Measurements from ENCODE around the gene PPDPF. TPM values are rescaled to one million over a fixed set of nuclear protein-coding genes. Genes with fewer than 3 reads are reported as not detected.

The PPDPF gene
- polyA plus RNA-seq, 4 donors = 159 to 425 (median 233) TPM

Other genes with a start within 250 kb of the PPDPF start
- 10 to 100 TPM; 62.3 to 77.0 (median 67.9) TPM for gene ARFGAP1, start 248.0 kb upstream of the PPDPF start, polyA plus RNA-seq (ENCODE audit: insufficient read length in 4 of 4)
- gene COL20A1, start 227.6 kb upstream of the PPDPF start, polyA plus RNA-seq (ENCODE audit: insufficient read length in 4 of 4) = under 1 TPM; 0.67 to 0.97 (median 0.78) TPM
- gene CHRNA4, start 159.4 kb upstream of the PPDPF start, polyA plus RNA-seq (ENCODE audit: insufficient read length in 4 of 4) = 10 to 100 TPM in 3 of 4 donors, 1 to 10 TPM in 1; 6.1 to 14.7 (median 12.7) TPM
- gene KCNQ2, start 48.1 kb upstream of the PPDPF start, polyA plus RNA-seq (ENCODE audit: insufficient read length in 4 of 4) = 1 to 10 TPM; 4.9 to 9.0 (median 5.1) TPM
- 1 to 10 TPM in 3 of 4 donors, under 1 TPM in 1; 0.56 to 3.8 (median 1.4) TPM for gene EEF1A2, start 21.7 kb upstream of the PPDPF start, polyA plus RNA-seq (ENCODE audit: insufficient read length in 4 of 4)
- gene PTK6, start 16.6 kb downstream of the PPDPF start, polyA plus RNA-seq (ENCODE audit: insufficient read length in 4 of 4) = 1 to 10 TPM in 2 of 4 donors, under 1 TPM in 2; 0.44 to 1.1 (median 0.81) TPM
- gene SRMS, start 27.0 kb downstream of the PPDPF start, polyA plus RNA-seq (ENCODE audit: insufficient read length in 4 of 4) = under 1 TPM in 3 of 4 donors, not detected in 1; 0.17 to 0.31 (median 0.24) TPM
- 1 to 10 TPM in 3 of 4 donors, under 1 TPM in 1; 0.90 to 2.1 (median 1.1) TPM for gene FNDC11, start 33.4 kb downstream of the PPDPF start, polyA plus RNA-seq (ENCODE audit: insufficient read length in 4 of 4)
- gene HELZ2, start 53.5 kb downstream of the PPDPF start, polyA plus RNA-seq (ENCODE audit: insufficient read length in 4 of 4) = 10 to 100 TPM; 10.1 to 15.3 (median 11.2) TPM
- 10 to 100 TPM in 3 of 4 donors, 1 to 10 TPM in 1; 9.4 to 12.7 (median 10.7) TPM for gene GMEB2, start 106.3 kb downstream of the PPDPF start, polyA plus RNA-seq (ENCODE audit: insufficient read length in 4 of 4)
- gene STMN3, start 132.7 kb downstream of the PPDPF start, polyA plus RNA-seq (ENCODE audit: insufficient read length in 4 of 4) = 10 to 100 TPM; 23.5 to 39.7 (median 29.3) TPM
- 10 to 100 TPM; 15.8 to 18.2 (median 17.6) TPM for gene RTEL1, start 137.5 kb downstream of the PPDPF start, polyA plus RNA-seq (ENCODE audit: insufficient read length in 4 of 4)
- 1 to 10 TPM; 1.1 to 2.7 (median 1.6) TPM for gene TNFRSF6B, start 175.9 kb downstream of the PPDPF start, polyA plus RNA-seq (ENCODE audit: insufficient read length in 4 of 4)
- gene ARFRP1, start 187.2 kb downstream of the PPDPF start, polyA plus RNA-seq (ENCODE audit: insufficient read length in 4 of 4) = 10 to 100 TPM; 29.9 to 41.3 (median 34.4) TPM
- gene ZGPAT, start 187.3 kb downstream of the PPDPF start, polyA plus RNA-seq (ENCODE audit: insufficient read length in 4 of 4) = 10 to 100 TPM; 15.2 to 24.6 (median 18.0) TPM
- gene LIME1, start 215.9 kb downstream of the PPDPF start, polyA plus RNA-seq (ENCODE audit: insufficient read length in 4 of 4) = 10 to 100 TPM in 1 of 4 donors, 1 to 10 TPM in 3; 4.6 to 13.6 (median 7.3) TPM
- gene SLC2A4RG, start 219.0 kb downstream of the PPDPF start, polyA plus RNA-seq (ENCODE audit: insufficient read length in 4 of 4) = 100 to 1,000 TPM in 1 of 4 donors, 10 to 100 TPM in 3; 75.7 to 142 (median 80.1) TPM